ENCODE measurements around the gene MICALL2. TPM values are rescaled to one million over a fixed set of nuclear protein-coding genes. Genes with fewer than 3 reads are reported as not detected.

MICALL2 gene
- total RNA-seq (2022; extraction: Qiagen RNA extraction; ENCODE audit: low read depth), result 19.8 to 31.5 TPM (median 26.5 TPM) in 5 replicates

DNA sequence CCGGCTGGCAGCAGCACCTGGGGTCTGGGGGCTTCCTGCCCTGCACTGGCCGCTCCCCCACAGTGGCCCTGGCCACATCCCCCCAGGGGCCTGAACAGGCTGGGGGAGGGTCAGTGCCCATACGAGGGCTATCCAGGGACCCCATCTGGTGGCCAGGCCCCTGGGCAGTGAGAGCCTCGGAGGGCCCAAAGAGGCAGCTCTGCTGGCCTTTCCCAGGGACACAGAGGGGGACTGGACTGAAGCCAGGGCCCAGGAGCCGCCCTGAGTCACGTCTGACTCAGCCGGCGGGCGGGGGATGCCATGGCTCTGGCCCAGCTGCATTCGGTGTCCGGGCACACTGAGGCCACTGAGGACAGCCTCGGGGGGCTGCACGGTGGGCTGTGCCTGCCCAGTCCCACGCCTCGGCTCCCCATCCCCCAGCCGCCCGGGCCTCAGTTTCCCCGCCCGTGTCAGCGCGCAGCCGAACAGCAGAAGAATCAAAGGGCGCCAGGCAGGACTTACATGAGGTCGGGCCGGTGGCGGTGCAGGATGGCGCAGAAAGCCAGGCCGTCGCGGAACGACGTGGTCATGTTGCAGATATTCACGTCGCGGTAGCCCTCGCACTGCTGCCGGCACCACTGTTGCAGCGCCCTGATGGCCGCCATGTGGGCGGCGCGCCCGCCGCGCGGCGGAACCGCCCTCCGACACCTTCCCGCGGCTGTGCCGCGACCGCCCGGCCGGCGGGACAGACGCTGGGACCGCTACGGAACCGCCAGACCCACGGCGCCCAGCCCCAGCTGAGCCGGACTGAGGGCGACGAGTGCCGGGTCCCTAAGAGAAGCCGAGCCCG is at the start of gene MICALL2:
MICALL2 (minus strand) TSS at position 788 of the 829 bp plus-strand sequence; CDS start at position 644, 144 bp downstream.

DNA sequence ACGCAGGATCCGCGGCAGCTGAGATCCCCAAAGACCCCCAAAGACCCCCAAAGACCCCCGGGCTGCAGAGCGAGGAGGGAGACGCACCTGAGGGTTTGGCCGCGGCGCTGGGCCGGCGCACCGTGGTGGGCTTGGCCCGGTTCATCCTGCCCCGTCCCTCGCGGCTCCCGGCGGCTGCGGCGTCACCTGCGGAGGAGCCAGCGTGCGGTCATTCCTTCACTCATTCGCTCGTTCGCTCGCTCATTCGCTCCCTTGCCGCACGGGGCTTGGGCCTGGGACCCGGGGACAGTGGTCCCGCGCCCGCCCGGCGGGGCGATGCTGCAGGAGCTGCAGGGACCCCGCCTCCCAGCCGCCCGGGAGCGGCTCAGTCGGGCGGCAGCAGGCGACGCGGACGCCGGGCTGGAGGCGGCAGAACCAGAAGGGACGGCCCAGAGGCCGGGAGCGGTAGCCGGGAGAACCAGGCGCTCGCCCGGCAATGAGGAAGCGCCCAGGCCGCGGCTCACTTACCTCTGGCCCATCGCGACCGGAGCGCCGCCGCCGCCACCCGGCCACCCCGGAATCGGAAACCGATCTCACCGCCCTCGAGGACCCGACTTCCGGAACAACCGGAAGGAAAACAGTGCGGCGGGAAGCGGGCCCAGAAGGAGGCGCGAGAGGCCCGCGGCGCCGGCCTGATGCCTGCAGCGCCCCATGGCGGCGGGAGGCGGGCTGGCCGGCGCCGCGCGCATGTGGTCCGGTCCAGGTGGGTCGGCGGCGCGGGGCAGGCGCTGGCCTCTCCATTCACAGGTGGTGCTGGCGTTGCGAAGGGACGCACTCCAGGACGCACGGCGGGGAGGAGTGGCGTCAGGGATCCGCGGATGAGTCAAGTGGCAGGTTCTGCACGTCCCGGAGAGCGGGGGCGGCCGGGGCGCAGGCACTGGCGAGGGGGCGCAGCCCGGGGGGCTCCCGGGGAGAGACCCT is 44.8 kb upstream of the MICALL2 start, which contains the start of gene INTS1:
INTS1 (minus strand) TSS at position 574 of the 960 bp plus-strand sequence; CDS start at position 145, 429 bp downstream.

Other genes with a start within 250 kb of the MICALL2 start
- 0.06 to 0.09 TPM (median 0.08 TPM) in 4 of 5 replicates, not detected in the other for gene UNCX, start 226.6 kb downstream of the MICALL2 start, total RNA-seq (2022; extraction: Qiagen RNA extraction; ENCODE audit: low read depth)
- gene INTS1, start 44.9 kb upstream of the MICALL2 start, total RNA-seq (2022; extraction: Qiagen RNA extraction; ENCODE audit: low read depth), result 41.0 to 63.9 TPM (median 62.3 TPM) in 5 replicates
- gene MAFK, start 71.2 kb upstream of the MICALL2 start, total RNA-seq (2022; extraction: Qiagen RNA extraction; ENCODE audit: low read depth), result 53.5 to 106 TPM (median 89.6 TPM) in 5 replicates
- 9.0 to 17.3 TPM (median 12.6 TPM) in 5 replicates for gene TMEM184A, start 96.7 kb upstream of the MICALL2 start, total RNA-seq (2022; extraction: Qiagen RNA extraction; ENCODE audit: low read depth)
- gene PSMG3, start 110.6 kb upstream of the MICALL2 start, total RNA-seq (2022; extraction: Qiagen RNA extraction; ENCODE audit: low read depth), result 82.9 to 114 TPM (median 108 TPM) in 5 replicates
- gene ELFN1, start 210.8 kb upstream of the MICALL2 start, total RNA-seq (2022; extraction: Qiagen RNA extraction; ENCODE audit: low read depth), result 0.32 to 0.59 TPM (median 0.39 TPM) in 5 replicates